HepG2 (cell line): ENCODE data around the gene SULT1A3. TPM values are rescaled to one million over a fixed set of nuclear protein-coding genes. Genes with fewer than 3 reads are reported as not detected.
A peak's percentile ranks its signal among the peaks of the same experiment; 100 is the strongest.

Experiments
- IKZF1 ChIP-seq: fragments of 450-650 bp; IDR thresholded peaks from 2 replicates; pipeline ENCODE4 v1.7.1; 2016
- NCOA5 ChIP-seq: sonication (generic); formaldehyde crosslinking; IDR thresholded peaks from 2 replicates; pipeline ENCODE4 v1.4.0; 2020; ENCODE audit warnings: missing genetic modification reagents
- NR2C2 ChIP-seq: sonication (generic); formaldehyde crosslinking; IDR thresholded peaks from 2 replicates; pipeline ENCODE4 v1.4.0; 2020; ENCODE audit warnings: missing genetic modification reagents, mild to moderate bottlenecking, moderate library complexity, borderline replicate concordance
- ONECUT2 ChIP-seq: sonication (generic); formaldehyde crosslinking; IDR thresholded peaks from 2 replicates; pipeline ENCODE4 v1.4.0; 2020; ENCODE audit warnings: missing genetic modification reagents
- PPARG ChIP-seq: conservative IDR thresholded peaks from 2 replicates; pipeline ENCODE4 v1.6.1; 2016; ENCODE audit warnings: missing biosample characterization, missing genetic modification reagents
- RARA ChIP-seq: IDR thresholded peaks from 2 replicates; pipeline ENCODE4 v1.6.1; 2016; ENCODE audit warnings: missing genetic modification reagents, missing compliant biosample characterization
- RARG ChIP-seq: sonication (generic); formaldehyde crosslinking; IDR thresholded peaks from 2 replicates; pipeline ENCODE4 v1.4.0; 2020; ENCODE audit warnings: low read depth, mild to moderate bottlenecking, missing genetic modification reagents
- RNF2 ChIP-seq: fragments of 450-650 bp; conservative IDR thresholded peaks from 2 replicates; pipeline ENCODE4 v1.6.1; 2016; ENCODE audit warnings: low read depth
- YY1 ChIP-seq: IDR thresholded peaks from 2 replicates; pipeline ENCODE4 v1.6.1; 2011; ENCODE audit warnings: low read length, low read depth, moderate library complexity, mild to moderate bottlenecking; ENCODE audit not compliant: insufficient read depth, insufficient replicate concordance
- ZC3H4 ChIP-seq: sonication (generic); formaldehyde crosslinking; IDR thresholded peaks from 2 replicates; pipeline ENCODE4 v1.4.0; 2020; ENCODE audit warnings: missing genetic modification reagents, borderline replicate concordance
- ZNF224 ChIP-seq: sonication (generic); formaldehyde crosslinking; IDR thresholded peaks from 2 replicates; pipeline ENCODE4 v1.5.0; 2020; ENCODE audit warnings: mild to moderate bottlenecking, missing genetic modification reagents
- ZNF232 ChIP-seq: sonication (generic); formaldehyde crosslinking; IDR thresholded peaks from 2 replicates; pipeline ENCODE4 v1.4.0; 2020; ENCODE audit warnings: missing genetic modification reagents, borderline replicate concordance
- ZNF430 ChIP-seq: sonication (generic); formaldehyde crosslinking; IDR thresholded peaks from 2 replicates; pipeline ENCODE4 v1.9.0; 2021; ENCODE audit warnings: mild to moderate bottlenecking, missing genetic modification reagents
- ZNF687 ChIP-seq: sonication (generic); formaldehyde crosslinking; IDR thresholded peaks from 2 replicates; pipeline ENCODE4 v1.5.1; 2020; ENCODE audit warnings: mild to moderate bottlenecking, missing genetic modification reagents, moderate library complexity
- ZNF772 ChIP-seq: sonication (generic); formaldehyde crosslinking; IDR thresholded peaks from 2 replicates; pipeline ENCODE4 v1.5.0; 2020; ENCODE audit warnings: mild to moderate bottlenecking, missing genetic modification reagents
- polyA plus RNA-seq, 8 experiments: library from polyadenylated mRNA; depleted of rRNA in 3 of 8; stranded (reverse) in 7 of 8; unstranded in 1 of 8; fragments of >200 nt; fragmentation: Illumina TruSeq in 4 of 8; extraction: Trizol in 4 of 8; gene quantifications; 2 replicates each; pipeline versions ENCODE4 v1.2.1 to v1.2.3, GENCODE V29; 2011 to 2016; ENCODE audit warnings: low read depth in 4 of 8, missing spikeins in 1 of 8, mixed read lengths in 1 of 8; ENCODE audit not compliant: insufficient read depth in 1 of 8
- total RNA-seq, 5 experiments: library from RNA; depleted of rRNA; stranded (reverse); fragments of >200 nt; fragmentation: Illumina TruSeq; extraction: Trizol; gene quantifications; 2 replicates each; pipeline ENCODE4 v1.2.3, GENCODE V29; 2016; ENCODE audit warnings: low read depth in 1 of 5
- TF ChIP-seq, protein P1 (sequence below): sonication (generic); formaldehyde crosslinking; conservative IDR thresholded peaks from 2 replicates; pipeline ENCODE4 v1.4.0; 2020; ENCODE audit warnings: mild to moderate bottlenecking, missing genetic modification reagents, moderate library complexity
- TF ChIP-seq, protein P2 (sequence below): IDR thresholded peaks from 2 replicates; pipeline ENCODE4 v1.6.1; 2012; ENCODE audit warnings: low read length, improper control_type of control experiment

SULT1A3 gene
- total and polyA plus RNA-seq, 2 of the 13 experiments (the other 11 are each of a cell fraction or from before 2014, with no cell fraction given), result 21.0 to 28.3 TPM

DNA sequence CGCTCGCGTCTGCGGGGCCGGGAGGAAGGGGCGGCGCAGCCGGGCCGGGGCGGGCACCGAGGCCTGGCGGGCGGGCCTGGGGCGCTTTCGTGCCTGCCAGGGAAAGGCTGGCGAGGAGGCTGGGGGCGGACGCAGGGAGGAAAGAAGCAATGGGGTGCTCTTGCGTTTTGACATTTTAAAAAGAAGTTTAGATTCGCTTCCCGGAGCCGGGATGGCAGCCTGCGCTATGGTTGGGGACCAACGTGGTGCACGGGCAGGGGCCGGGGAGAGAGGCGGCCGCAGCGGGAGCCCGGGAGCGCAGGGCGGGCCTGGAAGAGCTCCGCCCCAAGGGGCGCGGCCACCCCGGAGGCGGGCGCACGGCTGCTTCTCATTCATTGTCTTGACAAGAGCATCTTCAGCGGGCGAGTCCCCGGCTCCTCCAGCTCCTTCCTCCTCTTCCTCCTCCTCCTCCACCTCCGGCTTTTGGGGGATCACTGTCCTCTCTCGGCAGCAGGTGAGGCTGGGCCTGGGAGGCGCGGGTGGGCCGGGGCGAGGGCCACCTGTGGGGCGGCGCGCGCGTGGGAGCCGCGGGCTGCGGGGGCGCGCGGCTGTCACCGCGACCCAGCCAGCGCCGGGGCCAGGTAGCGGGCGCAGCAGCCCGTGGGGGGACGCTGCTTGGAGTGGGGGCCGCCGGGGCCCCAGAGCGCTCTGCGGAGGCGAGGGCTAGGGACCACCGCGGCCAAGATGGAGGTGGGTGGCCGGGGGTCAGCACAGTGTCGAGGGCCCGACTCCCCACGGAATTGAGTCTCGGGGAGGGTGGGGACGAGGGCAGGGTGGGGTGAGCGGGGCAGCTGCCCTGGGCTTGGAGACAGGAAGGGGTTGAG is 15.6 kb upstream of the SULT1A3 start, which contains the start of gene CORO1A (continued):
- no peak for TF ChIP-seq RARG
- peak; percentile 74 for TF ChIP-seq ZNF430
- TF ChIP-seq, protein P1, sequence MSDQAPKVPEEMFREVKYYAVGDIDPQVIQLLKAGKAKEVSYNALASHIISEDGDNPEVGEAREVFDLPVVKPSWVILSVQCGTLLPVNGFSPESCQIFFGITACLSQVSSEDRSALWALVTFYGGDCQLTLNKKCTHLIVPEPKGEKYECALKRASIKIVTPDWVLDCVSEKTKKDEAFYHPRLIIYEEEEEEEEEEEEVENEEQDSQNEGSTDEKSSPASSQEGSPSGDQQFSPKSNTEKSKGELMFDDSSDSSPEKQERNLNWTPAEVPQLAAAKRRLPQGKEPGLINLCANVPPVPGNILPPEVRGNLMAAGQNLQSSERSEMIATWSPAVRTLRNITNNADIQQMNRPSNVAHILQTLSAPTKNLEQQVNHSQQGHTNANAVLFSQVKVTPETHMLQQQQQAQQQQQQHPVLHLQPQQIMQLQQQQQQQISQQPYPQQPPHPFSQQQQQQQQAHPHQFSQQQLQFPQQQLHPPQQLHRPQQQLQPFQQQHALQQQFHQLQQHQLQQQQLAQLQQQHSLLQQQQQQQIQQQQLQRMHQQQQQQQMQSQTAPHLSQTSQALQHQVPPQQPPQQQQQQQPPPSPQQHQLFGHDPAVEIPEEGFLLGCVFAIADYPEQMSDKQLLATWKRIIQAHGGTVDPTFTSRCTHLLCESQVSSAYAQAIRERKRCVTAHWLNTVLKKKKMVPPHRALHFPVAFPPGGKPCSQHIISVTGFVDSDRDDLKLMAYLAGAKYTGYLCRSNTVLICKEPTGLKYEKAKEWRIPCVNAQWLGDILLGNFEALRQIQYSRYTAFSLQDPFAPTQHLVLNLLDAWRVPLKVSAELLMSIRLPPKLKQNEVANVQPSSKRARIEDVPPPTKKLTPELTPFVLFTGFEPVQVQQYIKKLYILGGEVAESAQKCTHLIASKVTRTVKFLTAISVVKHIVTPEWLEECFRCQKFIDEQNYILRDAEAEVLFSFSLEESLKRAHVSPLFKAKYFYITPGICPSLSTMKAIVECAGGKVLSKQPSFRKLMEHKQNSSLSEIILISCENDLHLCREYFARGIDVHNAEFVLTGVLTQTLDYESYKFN (CRISPR knock-in tag), result 0 out of 2 replicates have a peak, but pooled peaks have one; percentile 17
- peak; percentile 75 for TF ChIP-seq ZNF687 (CRISPR knock-in tag)
- TF ChIP-seq ONECUT2 (CRISPR knock-in tag), result no peak
- TF ChIP-seq ZNF224 (CRISPR knock-in tag), result no peak
- no peak for TF ChIP-seq RNF2
- TF ChIP-seq IKZF1, result no peak
- peak; percentile 27; the same call in 1 of the 2 replicates for TF ChIP-seq ZNF232 (CRISPR knock-in tag)
- 0 out of 2 replicates have a peak, but pooled peaks have one; percentile 21 for TF ChIP-seq PPARG (CRISPR knock-in tag)
- TF ChIP-seq ZNF772 (CRISPR knock-in tag), result peak; percentile 77; the same call in 1 of the 2 replicates
- TF ChIP-seq RARA (CRISPR knock-in tag), result peak; percentile 29; the same call in 1 of the 2 replicates
- no peak for TF ChIP-seq NR2C2
- no peak for TF ChIP-seq NCOA5 (CRISPR knock-in tag)
- TF ChIP-seq YY1, result no peak
- no peak for TF ChIP-seq ZC3H4
- TF ChIP-seq, protein P2, sequence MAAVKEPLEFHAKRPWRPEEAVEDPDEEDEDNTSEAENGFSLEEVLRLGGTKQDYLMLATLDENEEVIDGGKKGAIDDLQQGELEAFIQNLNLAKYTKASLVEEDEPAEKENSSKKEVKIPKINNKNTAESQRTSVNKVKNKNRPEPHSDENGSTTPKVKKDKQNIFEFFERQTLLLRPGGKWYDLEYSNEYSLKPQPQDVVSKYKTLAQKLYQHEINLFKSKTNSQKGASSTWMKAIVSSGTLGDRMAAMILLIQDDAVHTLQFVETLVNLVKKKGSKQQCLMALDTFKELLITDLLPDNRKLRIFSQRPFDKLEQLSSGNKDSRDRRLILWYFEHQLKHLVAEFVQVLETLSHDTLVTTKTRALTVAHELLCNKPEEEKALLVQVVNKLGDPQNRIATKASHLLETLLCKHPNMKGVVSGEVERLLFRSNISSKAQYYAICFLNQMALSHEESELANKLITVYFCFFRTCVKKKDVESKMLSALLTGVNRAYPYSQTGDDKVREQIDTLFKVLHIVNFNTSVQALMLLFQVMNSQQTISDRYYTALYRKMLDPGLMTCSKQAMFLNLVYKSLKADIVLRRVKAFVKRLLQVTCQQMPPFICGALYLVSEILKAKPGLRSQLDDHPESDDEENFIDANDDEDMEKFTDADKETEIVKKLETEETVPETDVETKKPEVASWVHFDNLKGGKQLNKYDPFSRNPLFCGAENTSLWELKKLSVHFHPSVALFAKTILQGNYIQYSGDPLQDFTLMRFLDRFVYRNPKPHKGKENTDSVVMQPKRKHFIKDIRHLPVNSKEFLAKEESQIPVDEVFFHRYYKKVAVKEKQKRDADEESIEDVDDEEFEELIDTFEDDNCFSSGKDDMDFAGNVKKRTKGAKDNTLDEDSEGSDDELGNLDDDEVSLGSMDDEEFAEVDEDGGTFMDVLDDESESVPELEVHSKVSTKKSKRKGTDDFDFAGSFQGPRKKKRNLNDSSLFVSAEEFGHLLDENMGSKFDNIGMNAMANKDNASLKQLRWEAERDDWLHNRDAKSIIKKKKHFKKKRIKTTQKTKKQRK, result no peak
